Osteoblast (primary cell): Measurements from ENCODE around the gene RDH12. TPM values are rescaled to one million over a fixed set of nuclear protein-coding genes. Genes with fewer than 3 reads are reported as not detected.

Experiments used
- DNase-seq: peaks from one replicate; pipeline ENCODE4 v3.0.0; 2011; ENCODE audit warnings: low spot score, mixed read lengths; ENCODE audit not compliant: insufficient read length; ENCODE audit errors: missing footprints
- H2AFZ ChIP-seq: 2 replicates; pipeline ENCODE4 v1.6.0; 2011; ENCODE audit warnings: mild to moderate bottlenecking, low read length
- H3K27ac ChIP-seq: 2 replicates; pipeline ENCODE4 v1.5.1; 2011; ENCODE audit warnings: mild to moderate bottlenecking, low read depth, low read length, moderate library complexity
- H3K27me3 ChIP-seq: 2 replicates; pipeline ENCODE4 v1.6.0; 2012; ENCODE audit warnings: mild to moderate bottlenecking, control low read depth, inconsistent platforms, low read length, moderate library complexity; ENCODE audit not compliant: insufficient read depth
- H3K36me3 ChIP-seq: 2 replicates; pipeline ENCODE4 v1.5.1; 2011; ENCODE audit warnings: mild to moderate bottlenecking, low read length, control low read depth, moderate library complexity; ENCODE audit not compliant: insufficient read depth
- H3K4me1 ChIP-seq: 2 replicates; pipeline ENCODE4 v1.5.1; 2011; ENCODE audit warnings: mild to moderate bottlenecking, low read length, control low read depth, moderate library complexity; ENCODE audit not compliant: insufficient read depth
- H3K4me2 ChIP-seq: 2 replicates; pipeline ENCODE4 v1.6.0; 2011; ENCODE audit warnings: mild to moderate bottlenecking, low read length; ENCODE audit not compliant: insufficient read depth
- H3K4me3 ChIP-seq: fragments of 200-600 bp; sonication (generic); 3 replicates; pipeline ENCODE4 v1.5.1; 2012; ENCODE audit warnings: mild to moderate bottlenecking, low read length, inconsistent platforms; ENCODE audit not compliant: insufficient read depth
- H3K79me2 ChIP-seq: 2 replicates; pipeline ENCODE4 v1.6.0; 2012; ENCODE audit warnings: mild to moderate bottlenecking, low read length, control low read depth, inconsistent platforms; ENCODE audit not compliant: insufficient read depth
- H3K9me3 ChIP-seq: 2 replicates; pipeline ENCODE4 v1.5.1; 2011; ENCODE audit warnings: low read depth, low read length, control low read depth
- H4K20me1 ChIP-seq: 2 replicates; pipeline ENCODE4 v1.6.0; 2012; ENCODE audit warnings: mild to moderate bottlenecking, low read length, control low read depth; ENCODE audit not compliant: insufficient read depth
- total RNA-seq: library from RNA; depleted of rRNA; stranded (reverse); fragments of >200 nt; gene quantifications from 2 replicates; pipeline ENCODE4 v1.2.3, GENCODE V29; 2012
- TF ChIP-seq, protein P1 (sequence below): IDR thresholded peaks from 2 replicates; pipeline ENCODE4 v1.5.1; 2011; ENCODE audit warnings: mild to moderate bottlenecking, low read depth, low read length, moderate library complexity; ENCODE audit errors: extremely low read depth

Gene RDH12
- total RNA-seq, 1 donor: not detected

DNA sequence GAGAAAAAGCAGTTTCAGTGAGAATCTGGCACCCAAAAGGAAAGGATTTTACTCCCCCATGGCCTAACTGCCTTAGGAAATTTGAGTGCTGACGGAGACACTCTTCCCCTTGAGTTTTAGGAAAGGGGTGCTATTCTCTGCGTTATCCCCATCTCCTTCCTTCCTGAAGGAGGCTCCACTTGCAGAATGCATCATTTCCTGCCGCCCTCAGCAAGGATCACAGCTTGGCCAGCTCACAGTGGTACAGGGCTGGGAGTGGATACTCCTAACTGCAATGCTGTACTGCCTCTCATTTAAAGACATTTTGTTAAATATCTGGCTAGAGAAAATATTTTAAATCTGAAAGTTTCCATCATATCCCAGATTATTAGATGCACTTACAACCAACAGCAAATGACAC lies 33.0 kb downstream of the RDH12 start:
- no peaks in the 10 kb centered on the region for H3K79me2 ChIP-seq
- H3K27ac ChIP-seq: no peak overlapping the region
- no peaks in the 10 kb centered on the region for H3K36me3 ChIP-seq
- H4K20me1 ChIP-seq: no peaks in the 10 kb centered on the region
- no peak overlapping the region for H3K4me3 ChIP-seq
- peaks cover 10% of the 10 kb centered on the region for H3K4me1 ChIP-seq
- no peaks in the 10 kb centered on the region for H3K9me3 ChIP-seq
- H3K4me2 ChIP-seq: no peak overlapping the region
- peaks cover 3% of the 10 kb centered on the region for H3K27me3 ChIP-seq
- H2AFZ ChIP-seq: peak overlapping the region; percentile 66
- peak; percentile 59 for DNase-seq
- TF ChIP-seq, protein P1, sequence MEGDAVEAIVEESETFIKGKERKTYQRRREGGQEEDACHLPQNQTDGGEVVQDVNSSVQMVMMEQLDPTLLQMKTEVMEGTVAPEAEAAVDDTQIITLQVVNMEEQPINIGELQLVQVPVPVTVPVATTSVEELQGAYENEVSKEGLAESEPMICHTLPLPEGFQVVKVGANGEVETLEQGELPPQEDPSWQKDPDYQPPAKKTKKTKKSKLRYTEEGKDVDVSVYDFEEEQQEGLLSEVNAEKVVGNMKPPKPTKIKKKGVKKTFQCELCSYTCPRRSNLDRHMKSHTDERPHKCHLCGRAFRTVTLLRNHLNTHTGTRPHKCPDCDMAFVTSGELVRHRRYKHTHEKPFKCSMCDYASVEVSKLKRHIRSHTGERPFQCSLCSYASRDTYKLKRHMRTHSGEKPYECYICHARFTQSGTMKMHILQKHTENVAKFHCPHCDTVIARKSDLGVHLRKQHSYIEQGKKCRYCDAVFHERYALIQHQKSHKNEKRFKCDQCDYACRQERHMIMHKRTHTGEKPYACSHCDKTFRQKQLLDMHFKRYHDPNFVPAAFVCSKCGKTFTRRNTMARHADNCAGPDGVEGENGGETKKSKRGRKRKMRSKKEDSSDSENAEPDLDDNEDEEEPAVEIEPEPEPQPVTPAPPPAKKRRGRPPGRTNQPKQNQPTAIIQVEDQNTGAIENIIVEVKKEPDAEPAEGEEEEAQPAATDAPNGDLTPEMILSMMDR: no peak

DNA sequence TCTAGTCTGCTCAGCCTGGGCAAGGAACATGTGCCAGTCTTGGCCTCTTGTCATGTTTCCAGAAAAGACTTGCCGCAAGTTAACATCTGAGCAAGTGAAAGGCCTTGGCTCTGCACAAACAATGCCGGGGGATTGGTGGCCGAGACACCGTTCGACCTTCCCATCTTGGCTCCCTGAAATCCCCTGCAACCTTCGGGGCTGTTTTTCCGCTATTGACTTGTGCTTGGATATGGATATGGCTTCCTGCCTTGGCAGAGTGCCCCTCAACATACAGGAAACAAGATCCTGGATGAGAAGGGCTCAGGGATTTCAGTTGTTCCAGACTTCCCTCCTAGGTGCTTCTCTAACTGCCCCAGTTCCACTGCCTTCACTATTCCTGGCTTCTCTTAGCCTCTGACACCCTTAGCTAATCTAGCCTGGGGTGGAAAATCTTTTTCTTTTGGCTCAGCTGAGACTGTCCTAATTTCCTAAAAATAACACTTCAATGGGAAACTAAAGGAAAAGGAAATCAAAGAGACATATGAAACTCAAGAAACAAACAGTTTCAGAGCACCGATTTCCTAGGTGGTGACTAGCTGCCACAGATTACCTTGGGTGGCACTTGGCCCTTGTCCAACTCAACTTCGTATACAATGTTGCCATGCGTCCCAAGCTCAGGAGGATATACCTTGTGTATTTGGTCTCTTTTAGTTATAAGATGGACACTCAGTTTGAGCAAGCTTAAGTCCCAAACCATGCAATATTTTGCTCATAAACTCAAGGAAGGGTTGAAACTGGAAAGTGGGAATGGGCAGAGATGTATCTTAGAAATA lies 33.9 kb downstream of the RDH12 start:
- Histone ChIP-seq H4K20me1 (no peaks in the 10 kb centered on the region), H3K27me3 (no peaks in the 10 kb centered on the region), H3K4me1 (peaks cover 10% of the 10 kb centered on the region), H3K4me3 (no peak overlapping the region), H3K9me3 (no peaks in the 10 kb centered on the region), H3K4me2 (no peak overlapping the region), H3K27ac (no peak overlapping the region), H2AFZ (no peak overlapping the region), H3K79me2 (no peaks in the 10 kb centered on the region), H3K36me3 (no peaks in the 10 kb centered on the region)
- TF ChIP-seq, protein P1: no peak
- peak; percentile 37 for DNase-seq

DNA sequence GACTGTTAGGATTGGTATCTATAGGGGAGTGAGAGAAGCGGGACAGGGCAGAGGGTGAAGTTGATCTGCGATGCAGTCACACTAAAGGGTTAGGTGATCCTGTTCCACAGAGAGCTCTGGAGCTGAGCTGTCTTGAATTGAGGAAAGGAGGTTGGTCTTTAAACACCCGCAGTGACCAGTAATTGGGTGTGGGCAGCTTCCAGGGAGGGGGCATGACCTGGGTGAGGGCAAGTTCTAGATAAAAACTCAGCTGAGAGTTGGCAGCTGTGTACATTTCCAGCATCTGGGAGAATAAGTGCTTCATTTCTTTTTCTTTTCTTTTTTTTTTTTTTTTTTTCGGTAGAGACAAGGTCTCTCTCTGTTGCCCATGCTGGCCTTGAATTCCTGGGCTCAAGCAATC lies 35.1 kb downstream of the RDH12 start:
- H3K4me3 ChIP-seq: no peak overlapping the region
- no peaks in the 10 kb centered on the region for H3K79me2 ChIP-seq
- no peak overlapping the region for H2AFZ ChIP-seq
- DNase-seq: no peak
- peaks cover 7% of the 10 kb centered on the region for H3K27me3 ChIP-seq
- no peak overlapping the region for H3K4me2 ChIP-seq
- no peak overlapping the region for H3K27ac ChIP-seq
- peaks cover 10% of the 10 kb centered on the region for H3K4me1 ChIP-seq
- no peaks in the 10 kb centered on the region for H3K36me3 ChIP-seq
- TF ChIP-seq, protein P1: no peak
- H4K20me1 ChIP-seq: no peaks in the 10 kb centered on the region
- no peaks in the 10 kb centered on the region for H3K9me3 ChIP-seq

DNA sequence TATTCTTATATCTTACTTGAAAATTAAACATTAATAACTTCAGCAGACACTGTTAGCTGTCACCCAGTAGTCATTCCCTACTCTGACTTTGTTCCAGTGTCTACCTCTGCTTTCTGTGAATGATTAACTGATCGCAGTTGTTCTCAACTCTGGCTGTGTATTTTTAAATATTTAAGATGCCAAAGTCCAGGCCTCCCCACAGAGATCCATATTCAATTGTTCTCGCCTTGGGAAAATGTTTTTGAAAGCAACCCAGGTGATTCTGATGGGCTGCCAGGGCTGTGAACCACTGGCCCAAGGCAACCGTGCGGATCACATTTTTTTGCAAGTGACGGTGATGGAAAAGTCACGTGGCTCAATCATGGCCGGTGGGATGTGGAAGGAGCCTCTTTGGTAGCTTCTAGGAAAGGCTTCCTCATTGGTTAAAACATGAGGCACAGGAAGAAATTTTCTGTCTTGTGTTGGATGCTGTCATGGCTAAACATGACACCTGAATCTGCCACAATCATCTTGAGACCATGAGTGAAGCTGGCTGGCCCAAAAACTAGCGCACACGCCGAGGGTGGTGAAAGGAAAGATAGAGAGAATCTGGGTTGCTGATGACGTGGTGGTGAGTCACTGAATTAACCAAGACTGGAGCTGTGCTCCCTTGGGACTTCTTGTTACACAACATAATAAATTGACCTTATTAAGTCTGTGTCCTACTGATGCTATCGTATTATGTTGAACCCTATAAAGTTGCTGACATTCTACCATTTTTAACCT lies 37.2 kb downstream of the RDH12 start:
- no peaks in the 10 kb centered on the region for H3K79me2 ChIP-seq
- H3K27me3 ChIP-seq: peaks cover 7% of the 10 kb centered on the region
- H2AFZ ChIP-seq: peak overlapping the region; percentile 7
- H3K36me3 ChIP-seq: no peaks in the 10 kb centered on the region
- TF ChIP-seq, protein P1: no peak
- H3K4me1 ChIP-seq: peaks cover 10% of the 10 kb centered on the region
- H3K9me3 ChIP-seq: no peaks in the 10 kb centered on the region
- peak; percentile 87 for DNase-seq
- no peaks in the 10 kb centered on the region for H4K20me1 ChIP-seq
- peak overlapping the region; percentile 14 for H3K4me2 ChIP-seq
- H3K27ac ChIP-seq: peak overlapping the region; percentile 5
- H3K4me3 ChIP-seq: no peak overlapping the region
